Esophagus muscularis mucosa (tissue), 4 donors: ENCODE results near the gene CD40. TPM values are rescaled to one million over a fixed set of nuclear protein-coding genes. Genes with fewer than 3 reads are reported as not detected.

ENCODE experiments used
- DNase-seq: peaks from one replicate; pipeline ENCODE4 v3.0.0-alpha.2; 2017; ENCODE audit errors: extremely low spot score
- H3K27ac ChIP-seq, 4 donors: fragments of 200-600 bp; sonication (generic); replicated peaks in 1 of 4; 1 replicate in 3 of 4; 2 replicates in 1 of 4; pipeline ENCODE4 v1.5.1; 2016 to 2019; ENCODE audit warnings: mild to moderate bottlenecking in 1 of 4
- H3K27me3 ChIP-seq, 4 donors: fragments of 200-600 bp; sonication (generic); one replicate each; pipeline versions ENCODE4 v1.5.1 to v1.6.0; 2016 to 2019
- H3K36me3 ChIP-seq, 4 donors: fragments of 200-600 bp; sonication (generic); one replicate each; pipeline ENCODE4 v1.5.1; 2016 to 2019
- H3K4me1 ChIP-seq, 4 donors: fragments of 200-600 bp; sonication (generic); one replicate each; pipeline ENCODE4 v1.5.1; 2016 to 2019
- H3K4me3 ChIP-seq, 4 donors: fragments of 200-600 bp; sonication (generic); 1 replicate in 2 of 4; 2 replicates in 2 of 4; pipeline ENCODE4 v1.5.1; 2016 to 2019; ENCODE audit warnings: mild to moderate bottlenecking in 4 of 4, moderate library complexity in 1 of 4
- H3K9me3 ChIP-seq, 4 donors: fragments of 200-600 bp; sonication (generic); 1 replicate in 3 of 4; 2 replicates in 1 of 4; pipeline ENCODE4 v1.5.1; 2016 to 2019
- CTCF ChIP-seq, 3 experiments: fragments of 200-600 bp in 2 of 3; fragments of 450-650 bp in 1 of 3; sonication (generic) in 2 of 3; IDR thresholded peaks; one replicate each; pipeline ENCODE4 v1.5.1; 2017 to 2019; ENCODE audit warnings: antibody characterized with exemption in 3 of 3, mild to moderate bottlenecking in 2 of 3, moderate library complexity in 1 of 3
- EP300 ChIP-seq: sonication (generic); formaldehyde crosslinking; IDR thresholded peaks from one replicate; pipeline ENCODE4 v1.6.1; 2017; ENCODE audit warnings: antibody characterized with exemption
- POLR2A ChIP-seq: fragments of 450-650 bp; IDR thresholded peaks from one replicate; pipeline ENCODE4 v1.6.1; 2017; ENCODE audit warnings: antibody characterized with exemption, moderate library complexity, mild to moderate bottlenecking, low read depth
- POLR2AphosphoS5 ChIP-seq, 2 donors: sonication (generic); formaldehyde crosslinking; IDR thresholded peaks; one replicate each; pipeline ENCODE4 v1.6.1; 2017; ENCODE audit warnings: antibody characterized with exemption in 2 of 2
- WGBS: methylation state at CpG from one replicate; pipeline ENCODE4 v1.1.5; 2018; 5-methylcytosine and 5-hydroxymethylcytosine counted together
- intact Hi-C: fragments of 100-400 bp; cut with DNase I; formaldehyde crosslinking; loops from one replicate; pipeline ENCODE4 v1.15.1; 2023
- total RNA-seq, 4 donors: library from RNA; depleted of rRNA; stranded (reverse); fragments of >200 nt; gene quantifications; one replicate each; pipeline versions ENCODE4 v1.1.0 to v1.2.1, GENCODE V29; 2016

Gene CD40
- total RNA-seq, 4 donors from 2014 or later, result 10.0 to 21.6 (median 16.9) TPM

GRCh38 chr20:46085179-46085851 is 32.8 kb upstream of the CD40 start:
- no peak for DNase-seq
- Histone ChIP-seq H3K4me3 (no peak overlapping the region), H3K4me1 (peaks cover 65 to 87% (median 83%) of the 10 kb centered on the region in 4 donors), H3K9me3 (no peaks in the 10 kb centered on the region), H3K27ac (peak overlapping the region; percentile 10 to 49 (median 40)), H3K36me3 (no peaks in the 10 kb centered on the region), H3K27me3 (no peaks in the 10 kb centered on the region)
- TF ChIP-seq CTCF (IDR thresholded peaks at IDR 0.05), result no peak
- no peak for TF ChIP-seq EP300
- TF ChIP-seq POLR2AphosphoS5 (IDR thresholded peaks at IDR 0.05), result no peak
- TF ChIP-seq POLR2A, result no peak
- intact Hi-C loops, result loop anchor here (5.0 kb wide), 2 partner anchors 63 to 113 kb away; partner anchors contain the start of gene ZNF335
- 45% methylated on average over 4 of the region's 4 CpGs for WGBS

GRCh38 chr20:46087161-46087560 is 31.0 kb upstream of the CD40 start:
- Histone ChIP-seq H3K4me3 (peak overlapping the region in 2 of 4 donors; percentile 4 to 88), H3K36me3 (no peaks in the 10 kb centered on the region), H3K27ac (peak overlapping the region in 3 of 4 donors; percentile 61 to 98 (median 94)), H3K9me3 (no peaks in the 10 kb centered on the region), H3K27me3 (no peaks in the 10 kb centered on the region), H3K4me1 (peaks cover 62 to 77% (median 74%) of the 10 kb centered on the region in 4 donors)
- 45% methylated on average over 8 of the region's 8 CpGs for WGBS
- peak; percentile 38 to 50 (median 39) for TF ChIP-seq CTCF (IDR thresholded peaks at IDR 0.05)
- no peak for TF ChIP-seq EP300
- DNase-seq, result no peak
- intact Hi-C loops, result loop anchor here (5.0 kb wide), 2 partner anchors 65 to 115 kb away; partner anchors contain the start of gene ZNF335

GRCh38 chr20:46088409-46089166 is 29.5 kb upstream of the CD40 start:
- Histone ChIP-seq H3K4me3 (peak overlapping the region; percentile 60 to 89 (median 86)), H3K4me1 (peaks cover 51 to 63% (median 60%) of the 10 kb centered on the region in 4 donors), H3K27ac (peak overlapping the region; percentile 94 to 99 (median 98)), H3K9me3 (no peaks in the 10 kb centered on the region), H3K36me3 (no peaks in the 10 kb centered on the region), H3K27me3 (no peaks in the 10 kb centered on the region)
- 4% methylated on average over 15 of the region's 22 CpGs for WGBS
- intact Hi-C loops, result loop anchor here (5.0 kb wide), 2 partner anchors 66 to 116 kb away; partner anchors contain the start of gene ZNF335
- no peak for TF ChIP-seq POLR2A
- TF ChIP-seq EP300, result no peak
- TF ChIP-seq POLR2AphosphoS5 (IDR thresholded peaks at IDR 0.05), result no peak
- no peak for TF ChIP-seq CTCF (IDR thresholded peaks at IDR 0.05)
- DNase-seq, result no peak

- DNase-seq, result no peak
- Histone ChIP-seq H3K4me1 (peaks cover 46 to 58% (median 55%) of the 10 kb centered on the region in 4 donors), H3K36me3 (no peaks in the 10 kb centered on the region), H3K4me3 (peak overlapping the region; percentile 60 to 89 (median 86)), H3K27ac (peak overlapping the region; percentile 94 to 99 (median 98)), H3K27me3 (no peaks in the 10 kb centered on the region), H3K9me3 (no peaks in the 10 kb centered on the region)
- no CpG with 5 or more reads among the region's 31 CpGs for WGBS
- intact Hi-C loops, result loop anchor here (5.0 kb wide), 2 partner anchors 67 to 117 kb away; partner anchors contain the start of gene ZNF335
- no peak for TF ChIP-seq CTCF (IDR thresholded peaks at IDR 0.05)
- no peak for TF ChIP-seq POLR2A
- TF ChIP-seq EP300, result no peak
- TF ChIP-seq POLR2AphosphoS5 (IDR thresholded peaks at IDR 0.05), result no peak
These were observed 29.0 kb upstream of the CD40 start for GRCh38 chr20:46089167-46089416.
